HepG2 (cell line): ENCODE data around the gene SLC2A6. TPM values are rescaled to one million over a fixed set of nuclear protein-coding genes. Genes with fewer than 3 reads are reported as not detected.
A peak's percentile ranks its signal among the peaks of the same experiment; 100 is the strongest.

Experiments used
- ATAC-seq: fragments of 200-7000 bp; cut with Tn5 transposase; 3 replicates; pipeline ENCODE4 v1.9.1; 2020; ENCODE audit warnings: mild to moderate bottlenecking, moderate library complexity
- BruUV-seq: library from RNA; stranded (reverse); fragments of 400-500 nt; replicated peaks from 2 replicates; lab custom pipeline; 2021; lab: Mats Ljungman, UMichigan
- CTCF ChIA-PET: fragments of 300-600 bp; formaldehyde crosslinking; extraction: SDS; loops from one replicate; lab custom pipeline; 2021; ENCODE audit warnings: low total read pairs, inconsistent platforms, low intra/inter-chr PET ratio; lab: Yijun Ruan, JAX
- POLR2A ChIA-PET: fragments of 350-600 bp; sonication (Branson Sonifier 250); formaldehyde crosslinking; loops from one replicate; lab custom pipeline; 2020; ENCODE audit warnings: antibody characterized with exemption, inconsistent platforms; lab: Yijun Ruan, JAX
- DNase-seq: peaks from one replicate; pipeline ENCODE4 v3.0.0-alpha.2; 2015; ENCODE audit warnings: low spot score
- FAIRE-seq: peaks from 3 replicates; lab custom pipeline; 2011; peaks lifted over from hg19 to GRCh38; lab: Jason Lieb, UNC
- H2AFZ ChIP-seq: one replicate; pipeline ENCODE4 v1.6.1; 2011; ENCODE audit warnings: low read length, inconsistent platforms
- H3K27ac ChIP-seq: fragments of 300-600 bp; 3 replicates; pipeline ENCODE4 v1.8.0; 2011; ENCODE audit warnings: mixed run types, mild to moderate bottlenecking, mixed read lengths, low read length, inconsistent platforms; ENCODE audit not compliant: insufficient read depth; ENCODE audit errors: extremely low read length
- H3K27me3 ChIP-seq, 2 experiments: fragments of 200-600 bp in 1 of 2; 2 replicates in 1 of 2; 3 replicates in 1 of 2; pipeline versions ENCODE4 v1.6.0 to v1.8.0; 2011; ENCODE audit warnings: low read length in 2 of 2, mild to moderate bottlenecking in 2 of 2, moderate library complexity in 2 of 2, inconsistent platforms in 1 of 2; ENCODE audit not compliant: insufficient read depth in 2 of 2, control insufficient read depth in 1 of 2
- H3K36me3 ChIP-seq, 2 experiments: fragments of 200-600 bp in 1 of 2; replicated peaks in 1 of 2; 2 replicates in 1 of 2; 3 replicates in 1 of 2; pipeline versions ENCODE4 v1.5.1 to v1.8.0; 2011; ENCODE audit warnings: low read length in 2 of 2, inconsistent platforms in 1 of 2; ENCODE audit not compliant: insufficient read depth in 2 of 2, control insufficient read depth in 1 of 2
- H3K4me1 ChIP-seq: 2 replicates; pipeline ENCODE4 v1.5.1; 2012; ENCODE audit warnings: low read length, inconsistent platforms; ENCODE audit not compliant: insufficient read depth
- H3K4me2 ChIP-seq: 2 replicates; pipeline ENCODE4 v1.6.0; 2011; ENCODE audit warnings: low read depth, low read length, inconsistent platforms
- H3K4me3 ChIP-seq, 3 experiments: fragments of 200-600 bp in 1 of 3; sonication (generic), shearing (Covaris generic) in 1 of 3; replicated peaks in 1 of 3; 2 replicates each; pipeline ENCODE4 v1.5.1; 2011 to 2016; ENCODE audit warnings: low read length in 3 of 3, inconsistent platforms in 2 of 3, low read depth in 2 of 3, mild to moderate bottlenecking in 2 of 3, control low read depth in 1 of 3, mixed read lengths in 1 of 3; ENCODE audit not compliant: insufficient read depth in 1 of 3
- H3K79me2 ChIP-seq: one replicate; pipeline ENCODE4 v1.6.1; 2011; ENCODE audit warnings: low read length, inconsistent platforms; ENCODE audit not compliant: insufficient read depth
- H3K9ac ChIP-seq: 2 replicates; pipeline ENCODE4 v1.6.0; 2011; ENCODE audit warnings: mild to moderate bottlenecking, low read depth, low read length, inconsistent platforms; ENCODE audit not compliant: insufficient read depth
- H3K9me3 ChIP-seq: 2 replicates; pipeline ENCODE4 v1.5.1; 2012; ENCODE audit warnings: mild to moderate bottlenecking, low read length
- H4K20me1 ChIP-seq: 2 replicates; pipeline ENCODE4 v1.6.0; 2011; ENCODE audit warnings: inconsistent platforms, mild to moderate bottlenecking, low read length, moderate library complexity; ENCODE audit not compliant: insufficient read depth
- ATF3 ChIP-seq: sonication (generic); formaldehyde crosslinking; IDR thresholded peaks from 2 replicates; pipeline ENCODE4 v1.4.0; 2020; ENCODE audit warnings: missing genetic modification reagents
- ATF4 ChIP-seq, 2 experiments: fragments of 450-650 bp in 1 of 2; sonication (generic) in 1 of 2; formaldehyde crosslinking; IDR thresholded peaks; 2 replicates each; pipeline versions ENCODE4 v1.5.0 to v1.8.0; 2020 to 2022; ENCODE audit warnings: mild to moderate bottlenecking in 1 of 2, missing genetic modification reagents in 1 of 2
- HMG20A ChIP-seq: IDR thresholded peaks from 2 replicates; pipeline ENCODE4 v1.6.1; 2016; ENCODE audit warnings: borderline replicate concordance
- TARDBP ChIP-seq: sonication (generic); formaldehyde crosslinking; IDR thresholded peaks from 2 replicates; pipeline ENCODE4 v1.8.0; 2022; ENCODE audit warnings: mild to moderate bottlenecking, missing genetic modification reagents
- ZNF768 ChIP-seq: sonication (generic); formaldehyde crosslinking; IDR thresholded peaks from 2 replicates; pipeline ENCODE4 v1.4.0; 2020; ENCODE audit warnings: missing genetic modification reagents
- ZNF850 ChIP-seq: sonication (generic); formaldehyde crosslinking; conservative IDR thresholded peaks from 2 replicates; pipeline ENCODE4 v1.9.0; 2021; ENCODE audit warnings: mild to moderate bottlenecking, missing genetic modification reagents
- WGBS: methylation state at CpG from one replicate; pipeline ENCODE4 v1.1.6; 2017; ENCODE audit warnings: low lambda C conversion rate; 5-methylcytosine and 5-hydroxymethylcytosine counted together
- in situ Hi-C: cut with HindIII; loops from 2 replicates; pipeline ENCODE4 v1.10.0; 2017; ENCODE audit warnings: low pct_unique_long_range_greater_than_20kb; ENCODE audit not compliant: extremely low pct_ligation_motif_present
- intact Hi-C: fragments of 100-400 bp; cut with micrococcal nuclease; formaldehyde crosslinking; loops from one replicate; pipeline ENCODE4 v1.10.0; 2022; ENCODE audit not compliant: unreplicated experiment
- polyA plus RNA-seq, 8 experiments: library from polyadenylated mRNA; depleted of rRNA in 3 of 8; stranded (reverse) in 7 of 8; unstranded in 1 of 8; fragments of >200 nt; fragmentation: Illumina TruSeq in 4 of 8; extraction: Trizol in 4 of 8; gene quantifications; 2 replicates each; pipeline versions ENCODE4 v1.2.1 to v1.2.3, GENCODE V29; 2011 to 2016; ENCODE audit warnings: low read depth in 4 of 8, missing spikeins in 1 of 8, mixed read lengths in 1 of 8; ENCODE audit not compliant: insufficient read depth in 1 of 8
- total RNA-seq, 5 experiments: library from RNA; depleted of rRNA; stranded (reverse); fragments of >200 nt; fragmentation: Illumina TruSeq; extraction: Trizol; gene quantifications; 2 replicates each; pipeline ENCODE4 v1.2.3, GENCODE V29; 2016; ENCODE audit warnings: low read depth in 1 of 5
- TF ChIP-seq, protein P1 (sequence below): sonication (generic); formaldehyde crosslinking; IDR thresholded peaks from 2 replicates; pipeline ENCODE4 v1.4.0; 2020; ENCODE audit warnings: mild to moderate bottlenecking, missing genetic modification reagents, borderline replicate concordance
- TF ChIP-seq, protein P2 (sequence below): sonication (generic); formaldehyde crosslinking; IDR thresholded peaks from 2 replicates; pipeline ENCODE4 v1.5.0; 2020; ENCODE audit warnings: mild to moderate bottlenecking, missing genetic modification reagents, moderate library complexity

SLC2A6 gene
- total and polyA plus RNA-seq, 2 of the 13 experiments (the other 11 are each of a cell fraction or from before 2014, with no cell fraction given), result 4.1 to 15.0 TPM

DNA sequence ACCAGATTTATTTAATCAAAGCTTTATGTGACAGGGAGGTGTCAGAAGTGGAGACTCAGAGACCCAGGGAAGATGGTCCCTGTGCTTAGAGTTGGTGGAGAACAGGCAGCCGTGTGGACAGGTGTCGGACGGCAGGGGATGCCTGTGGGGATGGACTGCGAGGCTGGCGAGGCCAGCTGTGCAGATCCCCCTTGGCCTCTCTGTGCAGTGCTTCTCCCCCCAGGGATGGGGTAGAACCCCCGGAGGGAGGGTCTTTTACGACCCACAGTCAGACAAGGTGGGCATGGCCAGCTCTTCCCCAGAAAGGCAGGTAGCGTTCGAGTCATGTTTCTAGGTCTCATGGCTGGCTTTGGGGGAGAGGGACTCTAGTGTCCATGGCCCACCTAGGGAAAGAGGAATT is 4.7 kb upstream of the SLC2A6 start:
- no peak for FAIRE-seq
- no peak for DNase-seq
- intact Hi-C loops (no loop called here), in situ Hi-C loops (no loop called here)
- Histone ChIP-seq H4K20me1 (no peaks in the 10 kb centered on the region), H3K27ac (no peak overlapping the region), H3K4me1 (peaks cover 45% of the 10 kb centered on the region), H3K9me3 (no peaks in the 10 kb centered on the region), H3K9ac (no peak overlapping the region), H3K79me2 (no peaks in the 10 kb centered on the region), H2AFZ (no peak overlapping the region), H3K36me3 (no peaks in the 10 kb centered on the region), H3K4me2 (no peak overlapping the region), H3K4me3 (no peak overlapping the region), H3K27me3 (peaks cover 4 to 45% of the 10 kb centered on the region in 2 experiments)
- BruUV-seq, result no TSS peak
- WGBS, result 50% methylated on average over 6 of the region's 9 CpGs
- ChIA-PET CTCF (interaction anchor here (0.7 kb wide), 1 partner anchor 88 kb away, joined by 3 read pairs; no protein-coding TSS in a partner anchor), POLR2A (interaction anchor here (0.9 kb wide), 1 partner anchor 23 kb away, joined by 3 read pairs; no protein-coding TSS in a partner anchor)
- TF ChIP-seq ZNF768, result peak; percentile 46; the same call in 1 of the 2 replicates
- TF ChIP-seq ZNF850 (CRISPR knock-in tag), result no peak
- no peak for ATAC-seq

DNA sequence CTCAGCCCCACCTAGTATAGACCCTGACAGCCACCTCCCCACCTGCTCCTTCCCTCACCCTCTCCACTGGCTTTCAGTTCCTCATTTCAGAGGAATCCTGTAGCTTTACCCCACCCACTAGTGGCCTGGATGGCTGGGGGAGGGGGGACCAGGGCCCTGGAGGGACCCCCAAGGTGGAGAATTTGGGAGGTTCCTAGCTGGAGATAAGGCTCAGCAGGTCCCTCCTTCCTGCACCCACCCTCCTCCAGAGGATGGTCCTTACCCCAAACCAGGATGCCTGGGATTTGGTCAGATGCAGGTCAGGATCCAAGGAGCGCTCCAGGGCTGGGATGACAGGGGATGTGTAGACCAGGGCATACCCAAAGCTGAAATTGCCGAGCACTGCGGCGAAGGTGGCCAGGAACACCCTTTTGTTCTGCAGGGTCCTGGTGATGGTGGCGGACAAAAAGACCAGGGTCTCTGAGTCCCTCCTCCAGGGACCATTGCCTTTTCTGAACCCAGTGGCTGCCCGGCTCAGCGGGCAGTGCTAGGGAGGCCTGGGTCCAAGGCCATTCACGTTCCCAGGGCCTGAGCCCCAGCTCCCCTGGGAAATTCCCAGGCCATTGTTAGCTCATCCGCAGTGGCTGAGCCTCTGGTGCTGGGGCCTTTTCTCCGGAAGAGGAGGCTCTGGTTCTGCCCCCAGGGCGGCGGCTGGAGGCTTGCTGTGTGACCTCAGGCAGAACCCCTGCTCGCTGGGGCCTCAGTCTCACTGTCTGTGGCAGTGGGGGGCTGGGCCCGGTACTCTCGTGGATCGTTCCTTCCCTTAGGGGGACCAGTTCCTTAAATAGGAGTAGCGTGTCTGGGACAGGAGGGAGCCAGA is 678 bp downstream of the SLC2A6 start:
- FAIRE-seq (peak; percentile 60), ATAC-seq (peak; percentile 76), DNase-seq (peak; percentile 52)
- H3K4me3 ChIP-seq, result peak overlapping the region; percentile 68 to 76 (median 69)
- no peaks in the 10 kb centered on the region for H3K9me3 ChIP-seq
- H3K9ac ChIP-seq, result peak overlapping the region; percentile 62
- 0 out of 5 replicates have a peak, but pooled peaks cover 0 to 3% of the 10 kb centered on the region in 2 experiments for H3K36me3 ChIP-seq
- peak overlapping the region; percentile 66 for H3K27ac ChIP-seq
- H3K4me1 ChIP-seq, result peaks cover 23% of the 10 kb centered on the region
- ChIA-PET CTCF (no interaction called here), POLR2A (interaction anchor here (1.1 to 3.9 kb wide), 11 partner anchors 9 to 237 kb away, joined by 3 to 50 read pairs (median 6); partner anchors contain the start of genes CACFD1, MED22 and RPL7A)
- peaks cover 4 to 24% of the 10 kb centered on the region in 2 experiments for H3K27me3 ChIP-seq
- no peaks in the 10 kb centered on the region for H3K79me2 ChIP-seq
- H2AFZ ChIP-seq, result no peak overlapping the region
- H4K20me1 ChIP-seq, result 0 out of 2 replicates have a peak, but pooled peaks cover 2% of the 10 kb centered on the region
- intact Hi-C loops (no loop called here), in situ Hi-C loops (no loop called here)
- TSS peak; percentile 60 for BruUV-seq
- WGBS, result 42% methylated on average over 7 of the region's 17 CpGs
- H3K4me2 ChIP-seq, result peak overlapping the region; percentile 82
- TF ChIP-seq ATF4 (CRISPR knock-in tag; IDR thresholded peaks at IDR 0.05) (no peak), ATF3 (CRISPR knock-in tag) (0 out of 2 replicates have a peak, but pooled peaks have one; percentile 15), HMG20A (CRISPR knock-in tag) (peak; percentile 40; the same call in 1 of the 2 replicates), TARDBP (no peak)
- TF ChIP-seq, protein P1, sequence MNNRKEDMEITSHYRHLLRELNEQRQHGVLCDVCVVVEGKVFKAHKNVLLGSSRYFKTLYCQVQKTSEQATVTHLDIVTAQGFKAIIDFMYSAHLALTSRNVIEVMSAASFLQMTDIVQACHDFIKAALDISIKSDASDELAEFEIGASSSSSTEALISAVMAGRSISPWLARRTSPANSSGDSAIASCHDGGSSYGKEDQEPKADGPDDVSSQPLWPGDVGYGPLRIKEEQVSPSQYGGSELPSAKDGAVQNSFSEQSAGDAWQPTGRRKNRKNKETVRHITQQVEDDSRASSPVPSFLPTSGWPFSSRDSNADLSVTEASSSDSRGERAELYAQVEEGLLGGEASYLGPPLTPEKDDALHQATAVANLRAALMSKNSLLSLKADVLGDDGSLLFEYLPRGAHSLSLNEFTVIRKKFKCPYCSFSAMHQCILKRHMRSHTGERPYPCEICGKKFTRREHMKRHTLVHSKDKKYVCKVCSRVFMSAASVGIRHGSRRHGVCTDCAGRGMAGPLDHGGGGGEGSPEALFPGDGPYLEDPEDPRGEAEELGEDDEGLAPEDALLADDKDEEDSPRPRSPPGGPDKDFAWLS (CRISPR knock-in tag), result peak; percentile 51; the same call in 1 of the 2 replicates
- TF ChIP-seq, protein P2, sequence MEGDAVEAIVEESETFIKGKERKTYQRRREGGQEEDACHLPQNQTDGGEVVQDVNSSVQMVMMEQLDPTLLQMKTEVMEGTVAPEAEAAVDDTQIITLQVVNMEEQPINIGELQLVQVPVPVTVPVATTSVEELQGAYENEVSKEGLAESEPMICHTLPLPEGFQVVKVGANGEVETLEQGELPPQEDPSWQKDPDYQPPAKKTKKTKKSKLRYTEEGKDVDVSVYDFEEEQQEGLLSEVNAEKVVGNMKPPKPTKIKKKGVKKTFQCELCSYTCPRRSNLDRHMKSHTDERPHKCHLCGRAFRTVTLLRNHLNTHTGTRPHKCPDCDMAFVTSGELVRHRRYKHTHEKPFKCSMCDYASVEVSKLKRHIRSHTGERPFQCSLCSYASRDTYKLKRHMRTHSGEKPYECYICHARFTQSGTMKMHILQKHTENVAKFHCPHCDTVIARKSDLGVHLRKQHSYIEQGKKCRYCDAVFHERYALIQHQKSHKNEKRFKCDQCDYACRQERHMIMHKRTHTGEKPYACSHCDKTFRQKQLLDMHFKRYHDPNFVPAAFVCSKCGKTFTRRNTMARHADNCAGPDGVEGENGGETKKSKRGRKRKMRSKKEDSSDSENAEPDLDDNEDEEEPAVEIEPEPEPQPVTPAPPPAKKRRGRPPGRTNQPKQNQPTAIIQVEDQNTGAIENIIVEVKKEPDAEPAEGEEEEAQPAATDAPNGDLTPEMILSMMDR, result 0 out of 2 replicates have a peak, but pooled peaks have one; percentile 12
